ENCODE data around the gene ADAM12. TPM values are rescaled to one million over a fixed set of nuclear protein-coding genes. Genes with fewer than 3 reads are reported as not detected.

Gene ADAM12
- total and polyA plus RNA-seq, 2 donors (not counting 3 experiments of a cell fraction or from before 2014, with no cell fraction given) = 0.22 to 0.33 TPM

DNA sequence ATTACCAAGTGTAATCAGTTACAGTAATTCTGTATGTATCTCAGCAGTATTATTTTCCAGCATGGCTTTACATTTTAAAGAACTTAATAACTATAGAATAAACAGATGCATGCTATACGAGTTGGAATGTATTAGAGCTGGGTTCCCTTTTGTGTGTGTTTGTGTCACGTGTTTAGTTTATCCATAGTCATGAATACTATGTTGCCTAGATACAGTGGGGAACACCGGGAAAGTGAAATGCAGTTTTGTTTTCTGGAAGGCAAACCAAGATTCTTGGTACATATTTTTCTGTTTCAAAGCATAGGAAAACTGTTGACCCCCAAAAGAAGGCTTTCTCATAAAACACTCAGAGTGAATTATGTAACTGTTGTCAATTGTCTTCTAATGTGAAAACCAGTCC lies 372.9 kb downstream of the ADAM12 start:
- dilution Hi-C loops (cut with MboI; ENCODE audit: extremely low pct_ligation_motif_present, low sequenced_read_pairs) (no loop called here), intact Hi-C loops (cut with micrococcal nuclease) (no loop called here)
- Histone ChIP-seq H3K4me3 (replicated peaks in 1 of 3; ENCODE audit: insufficient read depth in 1 of 3, low read depth in 1 of 3, low read length in 3 of 3) (no peak overlapping the region), H3K4me1 (ENCODE audit: control insufficient read depth, extremely low read depth, insufficient read depth, low read length) (peaks cover 11% of the 10 kb centered on the region), H3K79me2 (ENCODE audit: control insufficient read depth, insufficient read depth, low read length) (no peaks in the 10 kb centered on the region), H3K9ac (replicated peaks; ENCODE audit: extremely low read depth, insufficient read depth, low read length) (no peak overlapping the region), H3K36me3 (ENCODE audit: control insufficient read depth in 2 of 2, extremely low read depth in 1 of 2, insufficient read depth in 2 of 2, low read length in 2 of 2) (no peaks in the 10 kb centered on the region), H3K9me3 (replicated peaks; ENCODE audit: control insufficient read depth, insufficient read depth, low read length) (no peaks in the 10 kb centered on the region), H3K27ac (ENCODE audit: insufficient read depth, low read depth, low read length) (no peak overlapping the region), H4K20me1 (replicated peaks; ENCODE audit: control insufficient read depth, extremely low read depth, insufficient read depth, low read length) (no peaks in the 10 kb centered on the region), H2AFZ (ENCODE audit: low read depth, low read length) (no peak overlapping the region), H3K9me1 (replicated peaks; ENCODE audit: control insufficient read depth, extremely low read depth, insufficient read depth, low read length) (no peaks in the 10 kb centered on the region), H3K4me2 (ENCODE audit: insufficient read depth, low read length) (no peak overlapping the region), H3K27me3 (ENCODE audit: control insufficient read depth in 2 of 2, insufficient read depth in 2 of 2, low read length in 2 of 2) (no peaks in the 10 kb centered on the region)
- no peak for DNase-seq (ENCODE audit: low read depth, low spot score)
- ChIA-PET CTCF (no interaction called here), POLR2A (no interaction called here)
- no TSS peak for BruUV-seq (replicated peaks)
- TF ChIP-seq POLR2AphosphoS5 (IDR thresholded peaks at IDR 0.05; ENCODE audit: insufficient read depth, low read depth, low read length) (no peak), GATA2 (IDR thresholded peaks at IDR 0.05; ENCODE audit: insufficient read depth, insufficient read length, low read depth, low read length) (no peak), JUN (IDR thresholded peaks at IDR 0.05; ENCODE audit: borderline replicate concordance, insufficient read depth, insufficient read length, low read depth) (no peak), POLR2A (IDR thresholded peaks at IDR 0.05; ENCODE audit: low read depth, low read length) (no peak), EZH2 (IDR thresholded peaks at IDR 0.05; ENCODE audit: borderline replicate concordance, low read depth, low read length, severe bottlenecking) (no peak), MAX (IDR thresholded peaks at IDR 0.05; ENCODE audit: insufficient read depth, insufficient read length) (no peak), MYC (IDR thresholded peaks at IDR 0.05; ENCODE audit: low read depth, low read length) (no peak), FOS (IDR thresholded peaks at IDR 0.05; ENCODE audit: borderline replicate concordance, insufficient read depth, low read length) (no peak)
- TF ChIP-seq, protein P1, sequence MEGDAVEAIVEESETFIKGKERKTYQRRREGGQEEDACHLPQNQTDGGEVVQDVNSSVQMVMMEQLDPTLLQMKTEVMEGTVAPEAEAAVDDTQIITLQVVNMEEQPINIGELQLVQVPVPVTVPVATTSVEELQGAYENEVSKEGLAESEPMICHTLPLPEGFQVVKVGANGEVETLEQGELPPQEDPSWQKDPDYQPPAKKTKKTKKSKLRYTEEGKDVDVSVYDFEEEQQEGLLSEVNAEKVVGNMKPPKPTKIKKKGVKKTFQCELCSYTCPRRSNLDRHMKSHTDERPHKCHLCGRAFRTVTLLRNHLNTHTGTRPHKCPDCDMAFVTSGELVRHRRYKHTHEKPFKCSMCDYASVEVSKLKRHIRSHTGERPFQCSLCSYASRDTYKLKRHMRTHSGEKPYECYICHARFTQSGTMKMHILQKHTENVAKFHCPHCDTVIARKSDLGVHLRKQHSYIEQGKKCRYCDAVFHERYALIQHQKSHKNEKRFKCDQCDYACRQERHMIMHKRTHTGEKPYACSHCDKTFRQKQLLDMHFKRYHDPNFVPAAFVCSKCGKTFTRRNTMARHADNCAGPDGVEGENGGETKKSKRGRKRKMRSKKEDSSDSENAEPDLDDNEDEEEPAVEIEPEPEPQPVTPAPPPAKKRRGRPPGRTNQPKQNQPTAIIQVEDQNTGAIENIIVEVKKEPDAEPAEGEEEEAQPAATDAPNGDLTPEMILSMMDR (IDR thresholded peaks at IDR 0.05; ENCODE audit: extremely low read depth in 1 of 2, insufficient read depth in 1 of 2, low read depth in 1 of 2, low read length in 2 of 2) = no peak
- no peak for FAIRE-seq
